Cerebellar nuclear complex (tissue), 1 donor: ENCODE data around the gene ZCCHC7.

ENCODE experiments used
- DNase-seq, 2 experiments: peaks; one replicate each; lab custom pipeline; 2025; lab: John Stamatoyannopoulos, UW

ZCCHC7 gene

DNA sequence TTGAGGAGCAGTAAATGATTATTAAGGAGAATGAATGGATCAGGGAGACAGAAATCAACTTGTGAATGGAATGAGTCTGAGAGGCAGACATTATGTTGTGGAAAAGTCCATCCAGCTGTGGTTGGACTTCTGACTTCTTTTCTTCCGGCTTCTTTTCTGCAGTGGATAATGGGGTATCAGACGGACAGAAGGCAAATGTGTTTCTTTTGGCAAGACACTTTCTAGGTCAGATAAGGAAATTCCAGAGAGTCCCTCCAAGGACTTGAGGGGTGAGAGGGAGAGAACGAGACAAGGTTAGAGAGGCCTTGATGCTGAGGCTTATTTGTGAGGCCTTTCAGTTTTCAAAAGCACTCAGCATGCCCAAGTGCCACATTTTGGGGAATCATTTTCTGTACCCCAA is 285.0 kb downstream of the ZCCHC7 start:
- no peak for DNase-seq

DNA sequence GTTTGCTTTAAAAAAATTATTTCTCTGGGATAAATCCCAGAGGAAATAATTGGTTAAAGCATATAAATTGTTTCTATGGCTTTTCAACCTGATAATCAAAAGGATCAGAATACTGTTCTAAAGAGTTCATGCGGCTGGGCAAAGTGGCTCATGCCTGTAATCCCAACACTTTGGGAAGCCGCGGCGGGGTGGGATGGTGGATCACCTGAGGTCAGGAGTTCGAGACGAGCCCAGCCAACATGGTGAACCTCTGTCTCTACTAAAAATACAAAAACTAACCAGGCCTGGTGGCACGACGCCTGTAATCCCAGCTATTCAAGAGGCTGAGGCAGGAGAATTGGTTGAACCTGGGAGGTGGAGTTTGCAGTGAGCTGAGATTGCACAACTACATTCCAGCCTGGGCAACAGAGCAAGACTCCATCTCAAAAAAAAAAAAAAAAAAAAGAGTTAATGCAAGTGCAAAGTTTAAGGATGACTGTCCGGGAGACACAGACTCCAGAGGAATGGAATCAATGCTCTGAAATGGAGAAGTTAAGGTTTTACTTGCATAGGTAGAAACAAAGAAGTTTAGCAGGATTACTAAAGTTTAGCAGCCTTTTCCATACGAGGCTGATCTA is 285.5 kb downstream of the ZCCHC7 start:
- no peak for DNase-seq

DNA sequence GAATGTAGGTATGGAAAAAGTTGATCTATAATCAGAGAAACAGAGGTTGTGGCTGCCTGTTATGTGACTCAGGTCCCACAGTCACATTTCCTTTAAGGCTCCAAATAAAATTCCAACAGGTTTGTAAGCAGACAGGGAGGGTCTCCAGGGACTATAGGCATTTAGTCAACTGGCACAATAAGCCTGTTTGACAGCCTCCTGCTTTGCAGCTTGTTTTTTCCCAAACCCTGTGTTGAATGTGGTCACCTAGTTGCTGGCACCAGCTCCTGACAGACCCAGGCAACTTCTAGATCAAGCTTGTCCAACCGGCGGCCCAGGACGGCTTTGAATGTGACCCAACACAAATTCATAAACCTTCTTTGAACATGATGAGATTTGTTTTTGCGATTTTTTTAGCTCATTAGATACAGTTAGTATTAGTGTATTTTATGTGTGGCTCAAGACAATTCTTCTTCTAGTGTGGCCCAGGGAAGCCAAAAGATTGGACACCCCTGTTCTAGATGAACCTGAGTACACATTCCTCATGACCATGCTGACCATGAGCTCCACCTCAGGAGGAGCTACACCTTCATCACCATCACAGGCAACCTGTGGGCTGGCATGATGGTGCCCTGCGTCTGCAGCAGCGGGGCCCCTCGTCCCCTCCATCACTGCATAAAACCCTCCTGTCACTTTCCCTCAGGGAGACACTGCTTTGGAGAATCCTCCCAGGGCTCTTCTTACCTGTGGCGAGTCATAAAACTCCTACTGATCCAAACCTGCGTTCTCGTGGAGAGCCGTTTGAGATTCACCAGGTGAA is 286.4 kb downstream of the ZCCHC7 start:
- no peak for DNase-seq

DNA sequence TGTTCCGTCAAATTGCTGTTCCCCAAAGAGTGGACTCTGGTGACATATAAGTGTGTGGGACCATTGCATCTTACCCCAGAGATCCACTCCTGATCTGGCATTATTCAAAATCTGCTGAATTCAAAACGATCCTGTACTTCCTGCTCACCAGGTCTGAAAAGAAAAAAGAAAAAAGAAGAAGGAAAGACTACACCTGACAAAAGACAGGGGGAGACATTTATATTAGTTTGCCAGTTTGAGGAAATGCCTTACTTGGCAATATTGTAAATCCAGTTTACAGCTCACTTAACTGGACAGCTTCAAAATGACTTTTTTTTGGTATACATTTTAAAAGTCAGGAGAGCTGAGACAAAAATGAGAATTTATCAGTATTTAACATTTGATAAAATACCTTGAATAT is 287.1 kb downstream of the ZCCHC7 start:
- DNase-seq = no peak
